Stimulated activated CD8-positive, alpha-beta memory T cell treated with anti-CD3 and anti-CD28 coated beads, Interleukin-12 subunit alpha, Interleukin-12 subunit beta, amount 100 ng/mL, for 4 hours (primary cell): Measurements from ENCODE around the gene TIGD4.
"Not testable (repeated sequence)": the region's sequence is repeated elsewhere in the genome, so short reads cannot be mapped to it uniquely, and the experiment has no call there.

Source experiments
- DNase-seq: peaks from one replicate; pipeline ENCODE4 v3.0.0-alpha.2; 2020; ENCODE audit warnings: low read depth

The TIGD4 gene

GRCh38 chr4:152780267-152780778, 793 bp upstream of the TIGD4 start:
- no peak for DNase-seq

- DNase-seq: peak; percentile 2
Observed at GRCh38 chr4:152778656-152779512, 646 bp downstream of the TIGD4 start.

- no peak for DNase-seq
Observed at GRCh38 chr4:152777488-152777887, 2.0 kb downstream of the TIGD4 start.

GRCh38 chr4:152776352-152776751, 3.2 kb downstream of the TIGD4 start:
- no peak for DNase-seq

- DNase-seq: no peak
Observed at GRCh38 chr4:152773953-152774352, 5.6 kb downstream of the TIGD4 start.

GRCh38 chr4:152773339-152773738, 6.2 kb downstream of the TIGD4 start:
- DNase-seq: no peak

GRCh38 chr4:152771741-152772533, 7.6 kb downstream of the TIGD4 start:
- no peak for DNase-seq

- not testable (repeated sequence) for DNase-seq
Observed at GRCh38 chr4:152765069-152765737, 14.3 kb downstream of the TIGD4 start.

GRCh38 chr4:152763796-152764195, 15.7 kb downstream of the TIGD4 start:
- no peak for DNase-seq

GRCh38 chr4:152748619-152749018, 30.9 kb downstream of the TIGD4 start:
- no peak for DNase-seq

- no peak for DNase-seq
Observed at GRCh38 chr4:152747444-152747843, 32.1 kb downstream of the TIGD4 start.

GRCh38 chr4:152738827-152739226, 40.7 kb downstream of the TIGD4 start:
- no peak for DNase-seq

GRCh38 chr4:152735906-152736305, 43.6 kb downstream of the TIGD4 start:
- no peak for DNase-seq

GRCh38 chr4:152735396-152735859, 44.1 kb downstream of the TIGD4 start:
- no peak for DNase-seq

GRCh38 chr4:152734699-152735050, 44.9 kb downstream of the TIGD4 start:
- no peak for DNase-seq

GRCh38 chr4:152734015-152734698, 45.4 kb downstream of the TIGD4 start:
- DNase-seq: no peak

- DNase-seq: no peak
Observed at GRCh38 chr4:152731997-152732396, 47.5 kb downstream of the TIGD4 start.

GRCh38 chr4:152729466-152729865, 50.1 kb downstream of the TIGD4 start:
- DNase-seq: no peak

- no peak for DNase-seq
Observed at GRCh38 chr4:152728343-152728742, 51.2 kb downstream of the TIGD4 start.

GRCh38 chr4:152727784-152728183, 51.7 kb downstream of the TIGD4 start:
- no peak for DNase-seq

- no peak for DNase-seq
Observed at GRCh38 chr4:152724494-152724893, 55.0 kb downstream of the TIGD4 start.

- no peak for DNase-seq
Observed at GRCh38 chr4:152723236-152723635, 56.3 kb downstream of the TIGD4 start.
